Measurements from ENCODE around the gene TECPR1.
"Not testable (repeated sequence)": the region's sequence is repeated elsewhere in the genome, so short reads cannot be mapped to it uniquely, and the experiment has no call there.

TECPR1 gene

DNA sequence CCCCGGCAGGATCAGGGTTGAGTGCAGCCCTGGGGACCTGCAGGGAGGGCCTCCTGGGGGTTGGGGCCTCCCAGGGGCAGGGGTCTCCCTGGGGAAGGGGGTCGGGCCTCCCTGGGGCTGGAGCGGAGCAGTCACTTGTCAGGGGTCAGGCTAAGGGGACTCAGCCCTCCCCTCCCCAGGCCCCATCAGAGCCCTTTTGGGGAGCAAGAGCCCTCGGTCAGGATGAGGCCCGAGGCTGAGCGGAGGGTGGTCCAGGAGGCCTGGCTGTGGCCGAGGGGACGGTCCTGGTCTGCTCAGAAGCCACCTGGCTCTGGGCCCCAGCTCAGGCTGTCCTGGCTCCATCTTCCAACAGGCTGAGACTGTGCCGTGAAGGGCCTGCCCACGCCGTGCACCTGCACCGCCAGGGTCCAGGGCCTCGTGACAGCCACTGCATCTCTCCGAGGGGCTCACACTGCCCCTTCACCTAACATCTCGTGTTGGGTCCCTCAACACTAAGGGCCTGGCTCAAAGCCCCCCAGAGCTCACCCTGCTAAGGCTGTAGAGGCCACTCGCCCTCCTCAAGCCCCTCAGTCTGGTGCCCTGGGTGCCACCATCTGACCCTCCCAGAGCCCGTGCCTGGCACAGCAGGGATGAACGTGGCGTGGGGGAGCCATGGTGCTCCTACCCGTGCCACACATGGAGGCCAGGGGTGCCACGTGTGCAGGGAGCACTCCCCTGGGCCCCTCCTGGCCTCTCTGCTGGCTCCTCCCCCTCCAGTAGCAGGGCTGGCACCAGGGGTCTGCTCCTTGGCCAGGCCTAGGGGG is 27.9 kb downstream of the TECPR1 start:
- no peak for DNase-seq

GRCh38 chr7:98223351-98223897 is 28.6 kb downstream of the TECPR1 start:
- no peak for DNase-seq

- DNase-seq = no peak
These were observed 29.4 kb downstream of the TECPR1 start for GRCh38 chr7:98222533-98223195.

- no peak for DNase-seq
These were observed 30.2 kb downstream of the TECPR1 start for GRCh38 chr7:98221611-98222532.

DNA sequence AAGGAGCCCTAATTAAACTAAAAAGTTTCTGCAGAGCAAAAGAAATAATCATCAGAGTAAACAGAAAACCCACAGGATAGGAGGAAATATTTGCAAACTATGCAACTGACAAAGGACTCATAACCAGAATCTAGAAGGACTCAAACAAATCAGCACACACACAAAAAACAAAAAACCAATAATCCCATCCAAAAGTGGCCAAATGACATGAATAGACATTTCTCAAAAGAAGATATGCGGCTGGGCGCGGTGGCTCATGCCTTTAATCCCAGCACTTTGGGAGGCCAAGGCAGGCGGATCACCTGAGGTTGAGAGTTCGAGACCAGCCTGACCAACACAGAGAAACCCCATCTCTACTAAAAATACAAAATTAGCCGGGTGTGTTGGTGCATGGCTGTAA is 32.6 kb downstream of the TECPR1 start:
- not testable (repeated sequence) for DNase-seq

GRCh38 chr7:98217623-98218582 is 34.1 kb downstream of the TECPR1 start:
- no peak for DNase-seq

DNA sequence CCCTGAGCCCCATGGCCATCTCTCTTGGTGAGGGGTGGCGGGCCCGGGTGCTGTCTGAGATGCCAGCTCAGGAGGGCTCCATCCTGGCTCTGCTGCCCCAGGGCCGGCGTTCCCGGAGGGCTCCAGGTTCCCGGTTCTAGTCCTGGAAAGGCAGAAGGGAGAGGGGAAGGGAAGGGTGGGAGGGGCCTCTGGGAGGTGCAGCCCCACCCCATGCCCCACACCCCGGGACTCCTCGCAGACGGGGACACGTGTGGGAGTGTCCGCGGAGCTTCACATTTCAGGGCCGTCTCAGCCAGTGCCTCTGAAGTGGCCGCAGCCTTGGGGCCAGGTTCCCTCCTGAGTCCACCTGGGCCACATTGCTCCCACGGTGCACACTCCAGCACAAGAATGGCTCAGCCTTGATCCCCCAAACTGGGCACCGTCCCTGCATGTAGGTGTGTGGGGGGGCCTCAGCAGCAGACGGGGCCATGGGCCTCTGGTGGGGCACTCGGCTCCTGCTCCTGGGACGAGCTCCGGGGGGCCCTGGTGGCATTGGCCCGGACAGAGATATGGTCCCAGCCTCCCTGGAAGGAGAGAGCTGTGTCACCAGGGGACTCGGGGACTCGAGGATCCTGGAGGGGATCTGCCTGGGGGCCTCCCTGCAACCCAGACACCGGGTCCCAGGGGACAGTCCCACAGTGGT is 35.0 kb downstream of the TECPR1 start:
- no peak for DNase-seq

DNA sequence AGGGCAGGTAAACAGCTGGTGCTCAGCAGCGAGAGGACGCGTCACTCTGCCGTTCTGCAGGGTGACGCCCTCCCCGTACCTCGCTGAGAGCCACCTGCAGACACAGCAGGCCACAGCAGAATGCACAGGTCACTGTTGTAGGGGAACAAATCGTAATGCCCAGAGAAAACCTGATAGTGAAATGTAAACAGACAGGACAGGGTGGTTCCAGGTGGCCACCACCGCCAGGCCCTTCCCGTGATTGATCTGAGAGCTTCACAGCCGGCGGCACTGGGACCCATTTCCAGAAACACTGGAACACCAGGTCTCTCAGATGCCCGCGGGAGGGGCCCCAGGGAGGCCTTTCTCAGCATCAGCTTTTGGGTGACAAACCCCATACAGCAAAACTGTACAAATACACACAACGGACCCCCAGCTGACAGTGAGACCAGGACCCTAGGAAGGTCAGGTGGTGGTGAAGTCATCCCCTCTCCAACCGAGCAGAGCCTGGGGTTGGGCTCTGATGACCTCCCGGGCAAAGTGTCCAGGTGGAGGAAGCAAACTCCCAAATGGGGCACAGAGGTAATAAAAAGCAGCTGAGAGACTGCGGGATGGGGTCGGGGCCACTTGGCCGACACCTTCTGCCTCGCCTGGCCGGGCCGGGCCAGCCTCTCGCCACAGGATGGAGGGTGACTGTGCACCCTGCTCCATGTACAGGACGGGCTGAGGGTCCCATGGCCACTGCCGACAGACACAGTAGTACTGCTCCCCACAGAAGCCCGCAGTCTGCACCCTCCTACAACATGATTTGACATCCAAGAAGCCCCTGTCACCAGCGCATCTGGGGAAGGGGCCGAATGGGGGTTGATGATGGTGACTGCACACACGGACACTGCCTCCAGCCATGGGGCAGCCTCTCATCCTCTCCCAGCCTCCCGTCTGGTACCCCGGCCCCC is 36.2 kb downstream of the TECPR1 start:
- no peak for DNase-seq

DNA sequence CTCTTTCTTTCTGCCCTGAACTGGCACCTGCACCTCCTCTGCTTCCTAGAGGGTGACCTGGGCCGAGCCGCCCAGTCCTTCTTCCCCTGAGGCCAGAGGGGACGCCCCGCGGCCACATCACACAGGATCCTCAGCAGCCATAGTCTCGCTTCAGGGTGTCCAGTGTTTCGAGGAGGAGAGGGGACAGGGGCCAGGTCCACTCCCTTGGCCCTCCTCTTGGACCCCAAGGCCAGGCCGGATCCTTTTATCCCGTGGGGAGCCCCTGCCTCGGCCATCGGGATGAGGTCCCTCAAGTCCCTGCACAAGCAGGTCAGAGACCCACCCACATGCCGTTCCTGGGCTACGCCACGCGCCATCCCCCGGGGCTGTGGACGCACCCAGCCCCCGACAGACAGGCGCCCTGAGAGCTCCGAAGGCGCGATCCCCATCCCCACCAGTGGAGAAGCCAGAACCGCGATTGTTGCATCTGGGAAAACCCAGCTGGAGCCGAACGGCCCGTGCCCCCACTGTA is 37.2 kb downstream of the TECPR1 start:
- no peak for DNase-seq

GRCh38 chr7:98213888-98214810 is 37.9 kb downstream of the TECPR1 start:
- no peak for DNase-seq

DNA sequence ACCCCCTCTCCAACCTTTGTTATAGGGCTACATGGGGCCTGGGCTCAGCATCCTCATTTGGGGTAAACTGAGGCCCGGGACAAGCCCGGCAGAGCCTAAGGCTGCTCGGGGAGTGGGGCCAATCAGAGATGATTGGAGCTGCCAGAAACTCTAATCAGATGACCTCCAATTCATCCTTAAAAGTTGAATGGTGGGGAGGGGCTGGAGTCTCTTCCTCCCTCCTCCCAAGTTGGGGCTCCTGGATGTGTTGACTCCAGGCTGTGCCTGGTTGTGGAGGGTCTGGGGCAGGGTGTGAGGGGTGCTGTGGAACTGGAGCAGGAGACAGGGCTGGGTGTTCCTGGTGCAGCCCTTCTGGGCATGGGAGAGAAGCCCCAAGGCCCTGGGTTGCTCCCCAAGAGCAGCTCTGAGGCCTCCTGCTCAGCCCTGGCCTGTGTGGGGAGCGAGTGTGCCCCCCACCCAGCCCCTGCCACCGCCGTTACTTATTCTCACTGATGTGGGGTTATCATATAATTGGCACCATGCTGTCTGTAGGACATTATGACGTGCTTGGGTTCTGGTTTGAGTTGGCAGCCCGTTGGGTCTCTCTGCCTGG is 38.6 kb downstream of the TECPR1 start:
- no peak for DNase-seq

- no peak for DNase-seq
These were observed 39.4 kb downstream of the TECPR1 start for GRCh38 chr7:98212532-98213041.

DNA sequence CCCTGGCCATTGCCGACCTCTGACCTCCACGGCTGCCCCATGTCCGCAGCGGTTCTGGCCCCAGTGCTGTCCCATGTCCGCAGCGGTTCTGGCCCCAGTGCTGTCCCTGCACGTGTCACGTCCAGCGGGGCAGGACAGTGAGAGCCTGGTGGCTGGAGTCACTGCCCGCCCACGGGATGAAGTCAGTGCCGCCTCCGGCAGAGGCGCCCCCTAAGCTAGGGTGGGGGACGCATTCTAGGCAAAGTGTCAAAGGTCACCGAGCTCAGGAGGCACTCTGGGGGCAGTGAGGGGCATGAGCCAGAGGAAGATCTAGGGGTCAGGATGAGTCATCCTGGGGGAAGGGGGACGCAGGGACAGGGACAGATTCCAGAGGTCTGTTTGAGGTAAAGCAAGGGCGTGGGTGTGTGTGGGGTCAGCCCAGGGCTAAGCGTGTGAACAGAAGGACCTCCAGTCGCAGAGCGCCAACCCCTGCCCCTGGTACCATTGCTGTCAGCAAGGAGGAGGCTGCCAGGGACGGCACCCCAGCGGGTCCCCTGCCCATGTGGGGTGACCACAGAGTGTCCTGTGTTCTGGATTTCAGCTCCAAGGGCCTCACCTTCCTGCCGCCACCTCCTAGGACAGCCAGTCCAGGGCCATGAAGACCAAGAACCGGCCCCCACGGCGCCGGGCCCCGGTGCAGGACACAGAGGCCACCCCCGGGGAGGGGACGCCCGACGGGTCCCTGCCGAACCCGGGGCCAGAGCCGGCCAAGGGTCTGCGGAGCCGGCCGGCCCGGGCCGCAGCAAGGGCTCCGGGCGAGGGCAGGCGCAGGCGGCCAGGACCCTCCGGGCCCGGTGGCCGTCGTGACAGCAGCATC is 40.1 kb downstream of the TECPR1 start:
- no peak for DNase-seq

GRCh38 chr7:98211221-98211675 is 40.8 kb downstream of the TECPR1 start, which contains the start of gene BHLHA15:
BHLHA15 (plus strand) TSS chr7:98211439; CDS start chr7:98212310, 871 bp downstream.
- DNase-seq = peak; percentile 9

- DNase-seq = no peak
These were observed 41.4 kb downstream of the TECPR1 start for GRCh38 chr7:98210513-98211220.

Measured in activated T-cell treated with anti-CD3 and anti-CD28 coated beads for 4 hours (primary cell).